ENCODE results near the gene SCRN2. TPM values are rescaled to one million over a fixed set of nuclear protein-coding genes. Genes with fewer than 3 reads are reported as not detected.

SCRN2 gene
- total RNA-seq, 1 donor from 2014 or later = 33.1 TPM

DNA sequence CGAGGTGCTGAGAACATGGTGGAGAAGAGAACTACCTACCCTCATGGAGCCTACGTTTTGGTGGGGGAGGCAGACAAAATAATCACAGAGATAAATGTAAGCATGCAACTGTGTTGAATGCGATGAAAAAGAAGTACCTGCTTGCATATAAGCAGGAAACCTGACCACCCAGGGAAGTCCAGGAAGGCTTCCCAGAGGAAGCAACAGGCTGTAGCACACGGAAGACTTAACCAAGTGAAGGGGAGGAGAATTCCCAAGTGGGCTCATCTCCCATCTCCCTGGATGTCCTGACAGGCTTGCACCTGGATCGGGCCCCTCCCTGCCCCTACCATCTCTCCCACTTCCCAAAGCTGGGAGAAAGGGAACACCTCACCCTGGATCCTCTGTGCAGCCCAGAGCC lies 2.0 kb downstream of the SCRN2 start:
- Histone ChIP-seq H3K27ac (no peak overlapping the region), H3K36me3 (peaks cover 0 to 21% of the 10 kb centered on the region in 2 donors), H3K27me3 (no peaks in the 10 kb centered on the region), H3K4me3 (no peak overlapping the region), H3K4me1 (peaks cover 29% of the 10 kb centered on the region), H3K9me3 (no peaks in the 10 kb centered on the region)
- TF ChIP-seq POLR2AphosphoS5 (IDR thresholded peaks at IDR 0.05; ENCODE audit: insufficient read depth in 1 of 2, low read depth in 1 of 2) (no peak), POLR2A (IDR thresholded peaks at IDR 0.05) (no peak)
- TF ChIP-seq, protein P1, sequence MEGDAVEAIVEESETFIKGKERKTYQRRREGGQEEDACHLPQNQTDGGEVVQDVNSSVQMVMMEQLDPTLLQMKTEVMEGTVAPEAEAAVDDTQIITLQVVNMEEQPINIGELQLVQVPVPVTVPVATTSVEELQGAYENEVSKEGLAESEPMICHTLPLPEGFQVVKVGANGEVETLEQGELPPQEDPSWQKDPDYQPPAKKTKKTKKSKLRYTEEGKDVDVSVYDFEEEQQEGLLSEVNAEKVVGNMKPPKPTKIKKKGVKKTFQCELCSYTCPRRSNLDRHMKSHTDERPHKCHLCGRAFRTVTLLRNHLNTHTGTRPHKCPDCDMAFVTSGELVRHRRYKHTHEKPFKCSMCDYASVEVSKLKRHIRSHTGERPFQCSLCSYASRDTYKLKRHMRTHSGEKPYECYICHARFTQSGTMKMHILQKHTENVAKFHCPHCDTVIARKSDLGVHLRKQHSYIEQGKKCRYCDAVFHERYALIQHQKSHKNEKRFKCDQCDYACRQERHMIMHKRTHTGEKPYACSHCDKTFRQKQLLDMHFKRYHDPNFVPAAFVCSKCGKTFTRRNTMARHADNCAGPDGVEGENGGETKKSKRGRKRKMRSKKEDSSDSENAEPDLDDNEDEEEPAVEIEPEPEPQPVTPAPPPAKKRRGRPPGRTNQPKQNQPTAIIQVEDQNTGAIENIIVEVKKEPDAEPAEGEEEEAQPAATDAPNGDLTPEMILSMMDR (IDR thresholded peaks at IDR 0.05) = no peak
- no peak for DNase-seq (ENCODE audit: extremely low spot score in 2 of 2)
- intact Hi-C loops (cut with DNase I) = no loop called here

DNA sequence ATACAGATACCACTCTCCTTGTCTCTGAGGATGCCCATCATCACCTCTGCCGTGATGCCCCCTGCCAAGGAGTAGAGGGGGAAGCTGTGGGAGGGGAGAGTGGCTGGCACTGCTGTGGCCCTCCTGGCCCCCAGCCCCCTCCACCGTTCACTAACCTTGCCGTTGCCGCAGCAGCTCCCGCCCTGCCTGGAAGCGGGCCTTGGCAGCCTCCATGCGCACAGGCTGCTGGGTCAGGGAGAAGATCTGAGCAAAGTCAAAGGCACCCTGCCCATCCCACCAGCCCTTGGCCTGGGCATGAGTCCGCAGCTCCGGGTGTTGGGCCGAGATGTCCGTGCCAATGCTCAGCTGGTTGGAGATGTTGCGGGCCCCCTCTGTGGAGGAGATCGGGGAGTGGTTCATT lies 2.4 kb downstream of the SCRN2 start:
- Histone ChIP-seq H3K4me1 (peaks cover 29% of the 10 kb centered on the region), H3K9me3 (no peaks in the 10 kb centered on the region), H3K27ac (no peak overlapping the region), H3K36me3 (peaks cover 0 to 21% of the 10 kb centered on the region in 2 donors), H3K27me3 (no peaks in the 10 kb centered on the region), H3K4me3 (no peak overlapping the region)
- no peak for TF ChIP-seq POLR2A (IDR thresholded peaks at IDR 0.05)
- TF ChIP-seq, protein P1 (IDR thresholded peaks at IDR 0.05) = no peak
- TF ChIP-seq POLR2AphosphoS5 (IDR thresholded peaks at IDR 0.05; ENCODE audit: insufficient read depth in 1 of 2, low read depth in 1 of 2) = no peak
- DNase-seq (ENCODE audit: extremely low spot score in 2 of 2) = no peak
- intact Hi-C loops (cut with DNase I) = no loop called here

- TF ChIP-seq POLR2A (IDR thresholded peaks at IDR 0.05) (no peak), POLR2AphosphoS5 (IDR thresholded peaks at IDR 0.05; ENCODE audit: insufficient read depth in 1 of 2, low read depth in 1 of 2) (no peak)
- TF ChIP-seq, protein P1 (IDR thresholded peaks at IDR 0.05) = no peak
- peaks cover 0 to 21% of the 10 kb centered on the region in 2 donors for H3K36me3 ChIP-seq
- H3K27ac ChIP-seq = no peak overlapping the region
- no peak for DNase-seq (ENCODE audit: extremely low spot score in 2 of 2)
- H3K9me3 ChIP-seq = no peaks in the 10 kb centered on the region
- H3K4me1 ChIP-seq = peaks cover 24% of the 10 kb centered on the region
- no peak overlapping the region for H3K4me3 ChIP-seq
- intact Hi-C loops (cut with DNase I) = no loop called here
- no peaks in the 10 kb centered on the region for H3K27me3 ChIP-seq
These were observed 3.6 kb downstream of the SCRN2 start for GRCh38 chr17:47837401-47838039.

- TF ChIP-seq POLR2A (IDR thresholded peaks at IDR 0.05) (no peak), POLR2AphosphoS5 (IDR thresholded peaks at IDR 0.05; ENCODE audit: insufficient read depth in 1 of 2, low read depth in 1 of 2) (no peak)
- TF ChIP-seq, protein P1 (IDR thresholded peaks at IDR 0.05) = no peak
- Histone ChIP-seq H3K4me3 (no peak overlapping the region), H3K9me3 (no peaks in the 10 kb centered on the region), H3K4me1 (peaks cover 29% of the 10 kb centered on the region), H3K27ac (no peak overlapping the region), H3K36me3 (peaks cover 0 to 21% of the 10 kb centered on the region in 2 donors), H3K27me3 (no peaks in the 10 kb centered on the region)
- intact Hi-C loops (cut with DNase I) = no loop called here
- DNase-seq (ENCODE audit: extremely low spot score in 2 of 2) = no peak
These were observed 4.5 kb downstream of the SCRN2 start for GRCh38 chr17:47836601-47837000.

DNA sequence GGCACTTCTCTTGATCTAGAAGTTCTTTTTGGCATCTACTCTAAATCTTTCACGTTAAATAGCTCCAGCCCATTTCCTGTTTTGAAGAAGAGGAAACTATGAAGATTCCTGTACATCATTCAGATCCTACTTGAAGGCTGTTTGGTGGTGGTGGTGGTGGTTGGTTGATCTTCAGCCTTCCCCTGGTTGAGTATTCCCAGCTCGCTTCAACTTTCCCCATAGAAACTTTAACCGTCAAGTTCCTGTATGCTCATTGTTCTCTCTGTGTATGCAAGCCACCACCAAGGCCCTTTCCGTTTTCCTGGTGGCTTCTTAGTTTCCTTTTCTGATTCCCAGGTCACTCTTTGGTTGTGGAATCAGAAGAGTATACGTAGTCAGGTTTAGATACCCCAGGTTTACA lies 6.3 kb downstream of the SCRN2 start:
- intact Hi-C loops (cut with DNase I) = no loop called here
- Histone ChIP-seq H3K36me3 (peaks cover 0 to 21% of the 10 kb centered on the region in 2 donors), H3K9me3 (no peaks in the 10 kb centered on the region), H3K27me3 (no peaks in the 10 kb centered on the region), H3K4me3 (no peak overlapping the region), H3K27ac (no peak overlapping the region), H3K4me1 (peaks cover 29% of the 10 kb centered on the region)
- no peak for DNase-seq (ENCODE audit: extremely low spot score in 2 of 2)
- no peak for TF ChIP-seq POLR2AphosphoS5 (IDR thresholded peaks at IDR 0.05; ENCODE audit: insufficient read depth in 1 of 2, low read depth in 1 of 2)
- TF ChIP-seq, protein P1 (IDR thresholded peaks at IDR 0.05) = no peak
- TF ChIP-seq POLR2A (IDR thresholded peaks at IDR 0.05) = no peak
